ENCODE data around the gene ZNF862. TPM values are rescaled to one million over a fixed set of nuclear protein-coding genes. Genes with fewer than 3 reads are reported as not detected.

Gene ZNF862
- total and polyA plus RNA-seq, 2 experiments from 2014 or later, result 0.94 to 2.3 TPM

GRCh38 chr7:149861728-149862045, 23.5 kb downstream of the ZNF862 start:
- no peaks in the 10 kb centered on the region for H4K20me1 ChIP-seq (replicated peaks; ENCODE audit: insufficient read depth)
- H3K27ac ChIP-seq (ENCODE audit: low read depth), result no peak overlapping the region
- no peaks in the 10 kb centered on the region for H3K27me3 ChIP-seq (ENCODE audit: insufficient read depth)
- H3F3A ChIP-seq (replicated peaks; ENCODE audit: low read depth), result no peaks in the 10 kb centered on the region
- H3K27ac Mint-ChIP-seq, result no peak overlapping the region
- no peaks in the 10 kb centered on the region for H3K36me3 ChIP-seq (ENCODE audit: insufficient read depth)
- ATAC-seq (peak; percentile 7; the same call in 1 of the 3 replicates), DNase-seq (ENCODE audit: low spot score) (no peak)
- no peaks in the 10 kb centered on the region; the same call in 2 of the 3 replicates for H3K36me3 Mint-ChIP-seq (ENCODE audit: low read depth)
- H3K4me3 ChIP-seq, result no peak overlapping the region
- H3K9me3 Mint-ChIP-seq, result no peaks in the 10 kb centered on the region; the same call in 2 of the 3 replicates
- no peak for TF ChIP-seq JUNB (IDR thresholded peaks at IDR 0.05; ENCODE audit: unreplicated experiment)
- TF ChIP-seq CTCF (conservative IDR thresholded peaks at IDR 0.05; ENCODE audit: low read depth in 2 of 2), result no peak
- H2AFZ ChIP-seq, result no peak overlapping the region
- H3K9me2 ChIP-seq (ENCODE audit: insufficient read depth), result no peaks in the 10 kb centered on the region
- no peaks in the 10 kb centered on the region for H3K4me1 ChIP-seq (ENCODE audit: insufficient read depth)
- H3K27me3 Mint-ChIP-seq (ENCODE audit: insufficient read depth, low read depth, poor library complexity), result peaks cover 12% of the 10 kb centered on the region
- no peak overlapping the region for H3K4me2 ChIP-seq
- peaks cover 5% of the 10 kb centered on the region for H3K4me1 Mint-ChIP-seq
- H3K79me2 ChIP-seq (replicated peaks; ENCODE audit: insufficient read depth), result no peaks in the 10 kb centered on the region
- no peak overlapping the region for H3K4me3 Mint-ChIP-seq

- Mint-ChIP-seq H3K4me3 (no peak overlapping the region), H3K27me3 (ENCODE audit: insufficient read depth, low read depth, poor library complexity) (peaks cover 15% of the 10 kb centered on the region), H3K4me1 (peaks cover 4% of the 10 kb centered on the region; the same call in 1 of the 3 replicates), H3K9me3 (no peaks in the 10 kb centered on the region; the same call in 2 of the 3 replicates), H3K36me3 (ENCODE audit: low read depth) (no peaks in the 10 kb centered on the region; the same call in 2 of the 3 replicates), H3K27ac (no peak overlapping the region)
- H3K36me3 ChIP-seq (ENCODE audit: insufficient read depth), result no peaks in the 10 kb centered on the region
- TF ChIP-seq STAT1 (IDR thresholded peaks at IDR 0.05; ENCODE audit: unreplicated experiment) (no peak), EZH2phosphoT487 (IDR thresholded peaks at IDR 0.05; ENCODE audit: unreplicated experiment) (no peak), ZNF331 (CRISPR knock-in tag; IDR thresholded peaks at IDR 0.05; ENCODE audit: low read depth) (no peak), POLR2AphosphoS5 (IDR thresholded peaks at IDR 0.05; ENCODE audit: low read depth) (no peak)
- H3K27ac ChIP-seq (ENCODE audit: low read depth), result no peak overlapping the region
- H2AFZ ChIP-seq, result no peak overlapping the region
- no peaks in the 10 kb centered on the region for H3K27me3 ChIP-seq (ENCODE audit: insufficient read depth)
- no peaks in the 10 kb centered on the region for H3K9me2 ChIP-seq (ENCODE audit: insufficient read depth)
- H3K4me2 ChIP-seq, result no peak overlapping the region
- no peak for ATAC-seq
- no peaks in the 10 kb centered on the region for H4K20me1 ChIP-seq (replicated peaks; ENCODE audit: insufficient read depth)
- no peak for DNase-seq (ENCODE audit: low spot score)
- no peaks in the 10 kb centered on the region for H3K4me1 ChIP-seq (ENCODE audit: insufficient read depth)
- H3K4me3 ChIP-seq, result no peak overlapping the region
- no peaks in the 10 kb centered on the region for H3F3A ChIP-seq (replicated peaks; ENCODE audit: low read depth)
- H3K79me2 ChIP-seq (replicated peaks; ENCODE audit: insufficient read depth), result no peaks in the 10 kb centered on the region
Measured at GRCh38 chr7:149862156-149862555, 24.0 kb downstream of the ZNF862 start.

- no peak overlapping the region for H3K27ac Mint-ChIP-seq
- no peaks in the 10 kb centered on the region for H3K9me3 Mint-ChIP-seq
- H3K4me1 Mint-ChIP-seq, result peaks cover 4% of the 10 kb centered on the region; the same call in 1 of the 3 replicates
- Histone ChIP-seq H3K4me2 (no peak overlapping the region), H3K4me3 (no peak overlapping the region), H2AFZ (no peak overlapping the region), H3F3A (replicated peaks; ENCODE audit: low read depth) (no peaks in the 10 kb centered on the region), H3K36me3 (ENCODE audit: insufficient read depth) (no peaks in the 10 kb centered on the region), H3K27ac (ENCODE audit: low read depth) (no peak overlapping the region), H3K79me2 (replicated peaks; ENCODE audit: insufficient read depth) (no peaks in the 10 kb centered on the region), H3K9me2 (ENCODE audit: insufficient read depth) (no peaks in the 10 kb centered on the region), H4K20me1 (replicated peaks; ENCODE audit: insufficient read depth) (no peaks in the 10 kb centered on the region), H3K27me3 (ENCODE audit: insufficient read depth) (no peaks in the 10 kb centered on the region), H3K4me1 (ENCODE audit: insufficient read depth) (no peaks in the 10 kb centered on the region)
- H3K36me3 Mint-ChIP-seq (ENCODE audit: low read depth), result no peaks in the 10 kb centered on the region; the same call in 2 of the 3 replicates
- no peak for TF ChIP-seq CREB1 (CRISPR knock-in tag; IDR thresholded peaks at IDR 0.05; ENCODE audit: low read depth)
- no peak overlapping the region for H3K4me3 Mint-ChIP-seq
- peaks cover 15% of the 10 kb centered on the region for H3K27me3 Mint-ChIP-seq (ENCODE audit: insufficient read depth, low read depth, poor library complexity)
- DNase-seq (ENCODE audit: low spot score) (no peak), ATAC-seq (no peak)
Measured at GRCh38 chr7:149863500-149863899, 25.3 kb downstream of the ZNF862 start.
